ENCODE data around the gene ZNF384. TPM values are rescaled to one million over a fixed set of nuclear protein-coding genes. Genes with fewer than 3 reads are reported as not detected.

ZNF384 gene
- total and polyA plus RNA-seq, 10 of the 15 experiments (the other 5 are each of a cell fraction or from before 2014, with no cell fraction given): 0.46 to 81.5 (median 30.5) TPM

GRCh38 chr12:6643569-6644256 lies 45.5 kb downstream of the ZNF384 start:
- no TSS peak for BruUV-seq (replicated peaks)
- Histone ChIP-seq H3K79me2 (ENCODE audit: control insufficient read depth, insufficient read depth, low read length) (no peaks in the 10 kb centered on the region), H3K4me2 (ENCODE audit: control insufficient read depth, insufficient read depth) (no peak overlapping the region), H3K4me1 (ENCODE audit: control insufficient read depth, insufficient read depth, low read length) (peaks cover 18% of the 10 kb centered on the region), H3K9ac (ENCODE audit: control insufficient read depth, insufficient read depth, low read length) (no peak overlapping the region), H3K4me3 (no peak overlapping the region), H3K36me3 (ENCODE audit: control insufficient read depth in 2 of 2, insufficient read depth in 2 of 2, low read length in 1 of 2) (no peaks in the 10 kb centered on the region), H2AFZ (ENCODE audit: control insufficient read depth, low read depth, low read length) (peak overlapping the region; percentile 54), H3K9me3 (replicated peaks; ENCODE audit: control insufficient read depth, insufficient read depth, low read length) (peaks cover 15% of the 10 kb centered on the region), H3K27me3 (replicated peaks in 1 of 2; ENCODE audit: control insufficient read depth in 2 of 2, insufficient read depth in 2 of 2, low read length in 1 of 2) (no peaks in the 10 kb centered on the region), H4K20me1 (ENCODE audit: control insufficient read depth, insufficient read depth) (no peaks in the 10 kb centered on the region), H3K27ac (ENCODE audit: control insufficient read depth, insufficient read depth) (peak overlapping the region; percentile 11; the same call in 1 of the 2 replicates)
- CTCF ChIA-PET: interaction anchor here (0.6 to 3.6 kb wide), 19 partner anchors 8 to 137 kb away, joined by 3 to 23 read pairs (median 5); partner anchors contain the start of genes LPAR5, MLF2 and NOP2
- TF ChIP-seq ZNF24 (IDR thresholded peaks at IDR 0.05): no peak
- TF ChIP-seq BACH1 (IDR thresholded peaks at IDR 0.05; ENCODE audit: borderline replicate concordance): no peak
- TF ChIP-seq BHLHE40 (IDR thresholded peaks at IDR 0.05; ENCODE audit: borderline replicate concordance in 1 of 2, low read depth in 2 of 2, low read length in 1 of 2): no peak
- no peak for TF ChIP-seq POLR2AphosphoS2 (IDR thresholded peaks at IDR 0.05; ENCODE audit: low read depth, low read length)
- peak; percentile 80 for TF ChIP-seq SPI1 (IDR thresholded peaks at IDR 0.05; ENCODE audit: borderline replicate concordance, insufficient read depth, low read depth, low read length)
- TF ChIP-seq TCF12 (IDR thresholded peaks at IDR 0.05; ENCODE audit: low read depth, low read length): 0 out of 2 replicates have a peak, but pooled peaks have one; percentile 15
- no peak for TF ChIP-seq NRF1 (conservative IDR thresholded peaks at IDR 0.05; ENCODE audit: low read depth, low read length)
- TF ChIP-seq RB1 (IDR thresholded peaks at IDR 0.05; ENCODE audit: borderline replicate concordance): no peak
- peak; percentile 55 for TF ChIP-seq ZNF274 (IDR thresholded peaks at IDR 0.05; ENCODE audit: insufficient read depth, insufficient read length)
- DNase-seq (ENCODE audit: low read depth, low spot score): no peak
- no peak for FAIRE-seq
- ATAC-seq: peak; percentile 40
- in situ Hi-C loops (cut with MboI): no loop called here
- intact Hi-C loops (cut with micrococcal nuclease; ENCODE audit: unreplicated experiment): no loop called here
- RAD21 ChIA-PET (ENCODE audit: unreplicated experiment): interaction anchor here (1.6 to 2.5 kb wide), 7 partner anchors 9 to 73 kb away, joined by 4 to 24 read pairs (median 9); partner anchors contain the start of genes CHD4, LPAR5 and ZNF384
- WGBS (ENCODE audit: insufficient coverage, insufficient replicate concordance, low lambda C conversion rate, missing lambda C conversion rate): 25% methylated on average over 6 of the region's 6 CpGs
- POLR2A ChIA-PET: interaction anchor here (1.0 to 2.9 kb wide), 4 partner anchors 10 to 80 kb away, joined by 3 to 47 read pairs (median 10); partner anchors contain the start of genes COPS7A and LPAR5
- SMC1A ChIA-PET (ENCODE audit: uncharacterized antibody, unreplicated experiment): interaction anchor here (1.0 to 4.2 kb wide), 17 partner anchors 8 to 218 kb away, joined by 3 to 23 read pairs (median 4); partner anchors contain the start of gene LPAR5
